ENCODE results near the gene CTPS2.

CTPS2 gene

DNA sequence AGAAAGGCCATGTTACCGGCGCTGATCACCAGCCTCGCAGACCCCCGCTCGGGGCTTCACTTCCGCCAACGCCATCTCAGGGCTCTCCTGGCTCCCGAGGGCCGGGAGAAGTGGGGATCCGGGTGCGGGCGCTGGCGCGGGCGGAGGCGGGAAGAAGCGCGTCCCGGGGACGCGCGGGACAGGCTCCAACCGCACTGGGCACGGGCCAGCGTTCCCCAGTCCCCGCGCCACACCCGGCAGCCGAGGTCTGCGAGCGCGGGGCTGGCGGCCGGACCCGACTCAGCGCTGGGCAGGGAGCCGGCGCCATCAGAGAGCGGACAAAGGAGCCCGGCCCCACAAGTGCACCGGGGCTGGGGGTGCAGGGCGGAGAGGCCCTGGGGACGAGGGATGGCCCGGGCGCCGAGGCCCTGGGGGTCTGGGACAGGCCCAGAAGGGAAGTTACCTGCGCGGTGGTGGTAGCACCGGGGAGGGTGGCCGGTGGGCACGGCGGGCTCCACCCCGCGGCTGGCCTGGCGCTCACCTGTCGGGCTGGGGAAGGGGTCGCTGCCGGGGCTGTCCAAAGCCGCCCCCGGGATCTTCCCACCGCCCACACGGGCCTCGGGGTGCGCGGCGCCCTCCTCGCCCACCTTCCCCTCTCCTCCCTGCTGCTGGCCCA, 449 bp downstream of the CTPS2 start:
- DNase-seq: no peak

DNA sequence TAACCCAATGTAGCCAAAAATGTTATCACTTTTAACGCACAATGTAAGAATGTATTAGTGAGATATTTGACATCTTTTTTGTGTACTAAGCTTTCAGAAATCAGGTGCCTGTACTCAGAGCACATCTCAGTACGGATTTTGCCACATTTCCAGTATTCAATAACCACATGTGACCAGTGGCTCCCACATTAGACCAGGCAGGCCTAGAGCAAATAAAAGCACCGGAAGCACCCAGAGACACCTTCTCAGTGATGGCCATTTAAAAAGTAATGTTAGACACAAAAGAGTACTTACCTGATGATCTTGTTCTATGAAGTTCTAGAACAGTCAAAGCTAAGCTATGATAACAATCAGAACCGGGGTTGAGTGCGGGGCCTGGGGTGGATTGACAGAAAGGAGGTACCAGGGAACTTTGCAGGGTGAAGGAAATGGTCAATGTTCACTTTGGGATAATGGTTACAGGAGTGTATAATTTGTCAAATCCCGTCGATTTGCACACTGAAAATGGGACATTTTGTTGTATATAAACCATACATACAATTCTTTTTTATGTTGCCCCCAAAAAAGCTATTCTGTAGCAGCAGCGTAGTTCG, 1.2 kb downstream of the CTPS2 start:
- no peak for DNase-seq

DNA sequence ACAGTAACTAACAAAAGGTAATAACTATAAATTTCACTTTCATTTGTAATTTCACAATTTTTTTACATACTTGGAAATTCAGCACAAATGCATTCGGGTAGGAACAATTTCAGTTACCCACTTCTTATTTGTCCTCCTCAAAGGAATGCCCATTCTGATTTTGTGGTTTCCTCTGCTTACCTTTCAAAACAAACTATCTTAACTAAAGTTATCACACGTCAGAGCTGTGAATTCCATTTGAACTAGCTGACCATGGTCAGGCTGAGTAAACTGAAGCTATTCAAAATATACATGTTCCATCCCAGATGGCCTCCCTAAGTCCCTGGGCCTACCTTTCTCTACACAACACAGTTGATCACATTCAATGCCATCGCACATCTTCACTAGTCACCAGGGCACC, 4.5 kb downstream of the CTPS2 start:
- DNase-seq: no peak

DNA sequence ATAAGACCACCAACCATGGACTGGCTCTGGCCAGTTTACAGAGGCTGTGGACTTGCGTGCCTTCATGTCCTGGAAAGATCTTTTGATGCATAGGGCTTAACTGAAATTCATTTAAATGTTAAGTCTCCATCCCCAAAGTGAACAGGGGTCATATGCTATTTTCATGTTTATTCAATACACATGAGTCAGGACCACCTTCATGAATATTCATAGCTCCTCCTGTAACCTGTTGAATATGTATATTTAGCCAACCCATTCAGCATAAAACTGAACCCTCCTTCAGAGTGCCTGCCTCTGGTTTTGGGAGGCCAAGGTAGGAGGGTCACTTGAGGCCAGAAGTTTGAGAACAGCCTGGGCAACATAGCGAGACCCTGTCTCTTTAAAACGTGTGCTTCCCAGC, 7.1 kb downstream of the CTPS2 start:
- no peak for DNase-seq

DNA sequence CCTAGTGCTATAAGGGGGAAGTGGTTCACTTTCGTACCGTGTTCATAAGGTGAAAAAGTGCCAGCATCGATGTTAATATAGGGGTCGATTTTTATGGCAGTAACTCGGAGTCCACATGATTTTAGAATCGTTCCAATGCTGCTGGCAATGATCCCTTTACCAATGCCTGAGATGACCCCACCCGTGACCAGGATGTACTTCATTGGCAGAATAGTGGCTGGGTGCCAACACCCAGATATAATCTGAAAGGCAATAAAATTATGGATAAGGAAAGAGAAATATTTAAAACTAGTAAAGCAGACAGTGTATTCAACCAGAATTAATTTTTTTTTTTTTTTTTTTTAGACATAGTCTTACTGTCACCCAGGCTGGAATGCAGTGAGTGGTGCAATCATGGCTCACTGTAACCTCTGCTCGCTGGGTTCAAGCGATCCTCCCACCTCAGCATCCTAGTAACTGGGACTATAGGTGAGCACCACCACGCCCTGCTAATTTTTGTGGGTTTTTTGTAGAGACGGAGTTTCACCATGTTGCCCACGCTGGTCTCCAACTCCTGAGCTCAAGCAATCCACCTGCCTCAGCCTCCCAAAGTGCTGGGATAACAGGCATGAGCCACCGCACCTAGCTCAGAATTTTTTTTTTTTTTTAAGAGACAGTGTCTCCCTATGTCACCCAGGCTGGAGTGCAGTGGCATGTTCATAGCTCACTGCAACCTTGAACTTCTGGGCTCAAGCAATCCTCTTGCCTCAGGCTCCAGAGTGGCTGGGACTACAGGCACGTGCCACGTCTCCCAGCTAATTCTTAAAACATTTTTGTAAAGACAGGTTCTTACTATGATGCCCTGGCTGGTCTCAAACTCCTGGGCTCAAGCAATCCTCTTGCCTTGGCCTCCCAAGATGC, 9.5 kb downstream of the CTPS2 start:
- no peak for DNase-seq

DNA sequence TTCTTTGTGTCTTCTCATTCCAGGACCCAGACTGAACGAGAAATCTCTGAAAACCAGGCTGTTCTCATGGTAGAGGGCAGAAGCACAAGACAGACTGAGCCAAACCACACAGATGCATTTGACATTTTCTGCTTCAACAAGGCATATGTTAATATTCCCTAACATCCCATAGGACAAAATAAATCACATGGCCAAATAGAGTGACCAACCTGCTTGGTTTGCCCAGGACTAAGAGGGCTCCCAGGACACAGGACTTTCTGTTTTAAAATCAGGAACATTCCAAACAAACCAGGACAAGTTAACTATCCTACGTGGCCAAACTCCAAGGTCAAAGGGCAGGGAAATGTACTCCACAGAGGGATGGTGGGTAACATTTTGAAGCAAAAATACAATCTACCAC, 11.7 kb downstream of the CTPS2 start:
- no peak for DNase-seq

DNA sequence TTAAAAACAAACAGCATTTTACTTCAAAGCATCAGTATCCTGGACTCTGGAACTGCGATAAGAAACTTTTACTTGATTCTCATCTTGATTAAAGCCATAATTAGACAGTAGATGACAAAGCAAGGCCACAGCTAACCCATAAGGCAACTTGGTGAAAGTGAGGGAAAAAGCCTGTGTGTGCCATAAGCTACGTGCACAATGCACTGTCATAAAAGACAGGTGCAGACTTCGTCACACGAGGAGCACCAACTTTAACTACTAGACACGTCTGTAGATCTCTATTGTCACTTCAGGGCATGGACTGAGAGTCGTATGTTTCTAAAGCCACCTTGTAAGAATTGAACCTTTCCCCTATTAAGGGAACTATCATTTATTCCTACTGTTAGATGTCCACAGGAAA, 13.1 kb downstream of the CTPS2 start:
- no peak for DNase-seq

DNA sequence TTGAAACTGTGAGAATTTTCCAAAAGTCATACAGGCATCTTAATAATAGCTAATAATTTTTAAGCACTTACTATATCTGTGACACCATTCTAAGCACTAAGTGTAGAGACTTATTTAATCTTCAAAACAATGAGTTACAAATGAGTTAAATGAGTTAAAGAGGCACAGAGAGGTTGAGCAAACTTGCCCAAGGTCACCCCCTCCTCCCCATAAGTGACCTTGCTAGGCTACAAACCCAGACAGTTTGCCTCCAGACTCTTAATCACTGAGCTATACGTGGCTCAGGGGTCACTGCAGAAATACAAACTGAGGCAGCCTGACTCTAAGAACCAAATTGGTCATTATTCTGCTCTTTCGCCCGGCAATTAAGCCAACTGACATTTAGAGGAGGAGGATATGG, 15.5 kb downstream of the CTPS2 start:
- no peak for DNase-seq

DNA sequence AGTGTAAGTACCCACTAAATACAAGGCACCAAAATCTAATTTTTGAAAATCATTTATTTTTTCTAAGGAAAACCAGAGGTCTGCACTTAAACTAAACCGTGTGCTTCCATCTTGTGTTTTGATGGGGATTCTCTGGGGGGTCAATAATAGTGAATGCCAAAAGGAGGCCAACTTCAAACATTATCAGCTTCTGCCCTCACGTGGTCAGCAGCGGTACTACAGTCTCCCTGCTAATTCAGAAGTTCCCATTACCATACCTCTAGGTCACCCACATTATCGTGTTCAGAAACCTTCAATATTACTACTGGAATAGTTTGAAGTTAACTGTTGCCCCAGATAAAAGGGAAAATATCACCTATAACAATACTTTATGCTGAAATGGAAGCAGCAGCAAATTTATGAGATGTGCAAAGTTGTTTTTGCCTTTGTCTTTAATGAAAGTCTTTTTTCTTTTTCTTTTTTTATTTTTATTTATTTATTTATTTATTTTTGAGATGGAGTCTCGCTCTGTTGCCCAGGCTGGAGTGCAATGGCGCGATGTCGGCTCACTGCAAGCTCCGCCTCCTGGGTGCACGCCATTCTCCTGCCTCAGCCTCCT, 17.3 kb downstream of the CTPS2 start:
- peak; percentile 39 for DNase-seq

DNA sequence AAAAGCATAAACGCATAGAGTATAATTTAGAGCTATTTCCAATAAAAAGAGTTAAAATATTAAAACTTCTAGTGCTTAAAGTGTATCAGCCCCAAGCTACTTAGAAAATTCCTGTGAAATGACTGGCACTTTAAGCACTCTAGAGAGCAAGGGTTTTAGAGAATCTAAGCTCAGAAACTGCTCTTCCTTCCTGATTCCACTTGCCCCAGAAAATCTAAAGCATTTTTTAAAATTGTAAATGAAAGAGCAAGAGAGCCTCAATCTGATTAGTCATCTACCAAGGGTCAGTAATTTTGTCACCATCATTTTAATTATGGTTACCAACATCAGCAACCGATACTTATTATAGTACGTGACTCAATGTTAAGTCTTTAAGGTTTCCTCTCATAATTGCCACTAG, 25.0 kb downstream of the CTPS2 start:
- no peak for DNase-seq

DNA sequence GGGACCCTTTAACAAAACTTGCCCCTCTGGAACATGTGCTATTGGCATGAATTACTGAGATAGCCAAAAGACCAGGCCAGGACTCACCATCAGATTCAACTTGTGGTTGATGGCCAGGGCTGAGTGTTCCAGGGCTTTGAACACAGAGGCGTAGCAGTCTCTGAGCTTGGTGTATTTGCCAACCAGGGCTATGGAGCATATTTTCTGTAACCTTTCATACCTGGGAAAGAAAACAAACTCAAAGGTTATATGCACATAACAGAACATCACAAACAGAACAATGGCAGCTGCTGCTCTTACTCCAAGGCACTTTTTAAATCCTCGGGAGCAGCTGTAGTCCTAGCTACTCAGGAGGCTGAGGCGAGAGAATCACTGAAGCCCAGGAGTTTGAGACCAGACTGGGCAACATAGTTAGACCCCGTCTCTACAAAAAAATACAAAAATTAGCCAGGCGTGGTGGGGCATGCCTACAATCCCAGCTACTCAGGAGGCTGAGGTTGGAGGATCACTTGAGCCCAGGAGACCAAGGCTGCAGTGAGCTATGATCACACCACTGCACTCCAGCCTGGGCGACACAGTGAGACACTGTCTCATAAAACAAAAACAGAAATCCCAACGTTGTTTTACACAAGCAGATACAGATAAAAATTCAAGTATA, 29.3 kb downstream of the CTPS2 start:
- DNase-seq: no peak

DNA sequence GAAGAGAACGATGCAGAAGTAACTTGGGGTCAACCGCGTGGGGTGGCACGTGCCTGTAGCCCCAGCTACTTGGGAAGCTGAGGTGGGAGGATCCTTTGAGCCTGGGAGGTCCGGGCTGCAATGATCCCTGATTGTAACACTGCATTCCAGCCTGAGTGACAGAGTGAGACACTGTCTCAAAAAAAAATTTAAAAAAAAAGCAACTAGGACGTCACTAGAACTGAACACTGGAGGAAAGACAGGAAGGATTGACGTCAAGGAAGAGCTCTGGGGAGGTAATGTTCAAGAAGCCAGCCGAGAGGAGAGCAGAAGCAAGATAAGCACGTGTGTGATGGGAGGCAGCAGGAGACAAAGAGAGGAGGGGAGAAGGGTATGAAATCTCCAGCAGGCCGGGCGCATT, 33.8 kb downstream of the CTPS2 start:
- DNase-seq: no peak

DNA sequence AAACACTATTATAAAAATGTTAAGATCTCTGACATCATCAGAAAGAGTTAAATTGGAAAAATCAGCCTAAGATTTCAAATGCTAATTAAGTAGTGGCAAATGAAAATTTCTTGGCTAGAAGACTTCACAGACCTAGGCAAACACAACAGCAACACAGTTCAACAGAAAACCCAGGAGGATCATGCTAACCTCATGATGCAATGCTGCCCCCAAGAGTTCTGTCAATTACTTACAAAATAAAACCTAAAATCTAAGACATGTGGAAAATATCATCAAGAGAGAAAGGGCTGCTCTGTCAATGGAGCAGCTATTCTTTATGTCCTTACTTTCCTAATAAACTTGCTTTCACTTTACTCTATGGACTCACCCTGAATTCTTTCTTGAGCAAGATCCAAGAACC, 41.5 kb downstream of the CTPS2 start:
- peak; percentile 52 for DNase-seq

DNA sequence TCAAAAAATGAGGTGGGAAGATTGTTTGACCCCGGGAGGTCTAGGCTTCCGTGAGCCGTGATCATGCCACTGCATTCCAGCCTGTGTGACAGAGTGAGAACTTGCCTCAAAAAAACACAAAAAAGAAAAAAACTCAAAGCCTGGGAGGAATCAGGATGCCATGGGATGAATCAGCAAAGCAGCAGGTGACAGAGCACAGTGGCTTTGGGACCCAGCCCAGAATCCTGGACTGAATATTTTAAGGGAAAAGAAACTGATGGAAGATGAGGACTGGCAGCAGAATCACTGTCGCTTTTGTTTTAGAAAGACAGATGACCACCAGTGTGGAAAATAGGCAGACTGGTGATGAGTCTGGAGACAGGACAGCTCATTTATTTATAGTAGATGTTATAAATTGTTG, 45.9 kb downstream of the CTPS2 start:
- no peak for DNase-seq

DNA sequence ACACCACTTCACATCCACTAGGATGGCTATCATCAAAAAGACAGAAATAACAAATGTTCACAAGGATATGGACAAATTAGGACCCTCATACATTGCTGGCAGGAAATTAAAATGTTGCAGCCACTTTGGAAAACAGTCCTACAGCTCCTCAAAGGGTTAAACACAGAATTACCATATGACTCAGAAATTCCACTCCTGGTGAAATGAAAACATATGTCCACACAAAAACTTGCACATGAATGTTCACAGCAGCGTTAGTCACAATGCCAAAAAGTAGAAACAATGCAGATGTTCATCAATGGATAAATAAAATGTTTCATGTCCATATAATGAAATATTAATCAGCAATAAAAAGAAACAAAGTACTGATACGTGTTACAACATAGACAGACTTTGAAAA, 47.4 kb downstream of the CTPS2 start:
- no peak for DNase-seq

DNA sequence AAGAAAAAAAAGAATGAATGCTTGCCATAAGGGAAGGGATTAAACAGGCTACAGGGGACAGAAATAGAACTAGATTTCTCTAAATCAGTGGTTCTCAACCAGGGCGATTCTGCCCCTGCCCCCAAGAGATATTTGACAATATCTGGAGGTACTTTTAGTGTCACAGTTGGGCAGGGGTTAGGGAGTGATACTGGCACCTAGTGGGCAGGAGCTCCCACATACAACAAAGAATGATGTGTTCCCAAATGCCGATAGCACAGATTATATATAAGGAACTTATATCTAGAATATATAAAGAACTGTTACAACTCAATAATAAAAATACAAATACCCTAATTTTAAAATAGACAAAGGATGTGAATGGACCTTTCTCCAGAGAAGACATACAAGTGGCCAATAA, 47.8 kb downstream of the CTPS2 start:
- DNase-seq: no peak

DNA sequence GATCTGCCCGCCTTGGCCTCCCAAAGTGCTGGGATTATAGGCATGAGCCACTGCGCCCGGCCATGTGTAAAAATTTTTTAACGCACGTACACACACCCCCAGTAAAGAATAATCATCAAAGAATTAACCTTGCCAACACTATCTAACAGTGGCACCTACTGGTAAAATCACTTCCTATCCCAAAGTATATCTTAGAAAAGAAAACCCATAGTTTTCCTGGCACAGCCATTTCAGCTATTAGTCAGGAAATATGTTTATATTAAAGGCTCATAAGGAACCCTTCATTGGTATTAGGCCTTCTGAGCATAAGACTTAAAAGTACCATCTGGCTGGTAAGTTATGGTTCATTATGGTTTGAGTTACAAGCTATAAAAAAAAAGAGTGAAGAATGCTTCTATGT, 48.4 kb downstream of the CTPS2 start:
- no peak for DNase-seq

DNA sequence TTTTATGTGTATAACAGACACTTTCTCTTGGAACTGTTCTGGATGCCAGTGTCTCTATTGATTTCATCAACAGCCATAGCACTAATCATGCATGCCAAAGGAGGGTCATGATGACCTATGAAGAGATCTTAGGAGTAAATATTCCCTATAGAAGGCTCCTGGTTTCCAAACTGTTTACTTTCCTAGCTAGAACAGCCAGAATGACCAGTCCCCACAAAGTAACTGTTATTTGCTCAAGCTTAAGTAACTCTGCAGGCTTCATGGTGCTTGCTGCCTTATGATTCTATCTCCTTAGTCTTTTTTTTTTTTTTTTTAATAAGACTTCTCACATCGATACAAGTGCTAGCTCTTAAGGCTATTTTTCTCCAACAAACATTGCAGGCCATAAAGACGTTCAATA, 50.1 kb downstream of the CTPS2 start:
- DNase-seq: no peak

DNA sequence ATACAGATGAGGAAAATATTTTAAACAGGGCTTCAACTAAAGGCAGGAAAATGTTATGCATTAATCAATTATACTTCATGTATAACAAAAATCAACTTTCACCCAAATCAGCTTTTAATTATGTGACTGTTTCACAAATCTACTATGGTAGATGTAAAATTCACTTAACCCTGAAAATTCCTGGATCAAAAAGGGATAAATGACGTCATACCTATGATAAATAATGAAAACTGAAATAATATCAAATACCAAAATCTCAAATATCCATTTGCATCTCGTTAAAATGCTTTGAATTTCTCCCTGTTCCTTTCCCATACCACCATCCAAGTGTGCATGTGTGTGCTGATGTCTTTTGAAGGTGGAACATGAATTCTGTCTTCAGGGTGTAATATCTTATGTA, 51.0 kb downstream of the CTPS2 start:
- DNase-seq: no peak

DNA sequence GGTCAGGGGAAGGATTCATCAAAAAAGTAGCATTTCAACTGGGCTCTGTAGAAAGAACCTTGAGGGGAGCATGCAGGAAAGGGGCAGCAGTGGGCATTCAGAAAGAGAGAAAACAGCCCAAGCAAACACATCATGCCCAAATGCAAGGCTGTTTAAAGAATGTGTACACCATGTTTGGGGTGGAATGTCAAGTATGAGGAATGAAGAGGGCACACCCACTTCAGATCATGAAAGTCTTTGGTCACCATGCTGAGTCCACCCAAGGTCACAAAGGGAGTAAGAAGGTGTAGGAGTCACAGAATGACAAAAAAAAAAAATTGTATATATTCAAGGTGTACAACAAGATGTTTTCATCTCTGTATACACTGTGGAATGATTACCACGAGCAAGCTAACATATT, 53.1 kb downstream of the CTPS2 start:
- DNase-seq: no peak

DNA sequence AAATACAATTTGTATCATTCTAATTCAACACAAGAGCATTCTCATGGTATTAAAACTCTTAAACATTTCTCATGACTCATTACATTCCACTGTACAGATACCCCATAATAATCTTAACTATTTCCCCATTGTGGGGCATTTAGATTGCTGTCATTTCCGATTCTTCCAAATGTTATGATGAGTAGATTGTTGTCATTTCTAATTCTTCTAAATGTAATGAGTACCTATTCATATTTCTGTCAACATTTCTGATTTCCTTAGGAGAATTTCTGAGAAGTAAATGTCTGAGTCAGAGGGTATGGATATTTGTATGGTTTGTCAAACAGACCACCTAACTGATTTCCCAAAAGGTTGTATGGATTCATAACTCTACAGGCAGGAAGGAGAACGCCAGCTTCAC, 54.2 kb downstream of the CTPS2 start:
- no peak for DNase-seq

DNA sequence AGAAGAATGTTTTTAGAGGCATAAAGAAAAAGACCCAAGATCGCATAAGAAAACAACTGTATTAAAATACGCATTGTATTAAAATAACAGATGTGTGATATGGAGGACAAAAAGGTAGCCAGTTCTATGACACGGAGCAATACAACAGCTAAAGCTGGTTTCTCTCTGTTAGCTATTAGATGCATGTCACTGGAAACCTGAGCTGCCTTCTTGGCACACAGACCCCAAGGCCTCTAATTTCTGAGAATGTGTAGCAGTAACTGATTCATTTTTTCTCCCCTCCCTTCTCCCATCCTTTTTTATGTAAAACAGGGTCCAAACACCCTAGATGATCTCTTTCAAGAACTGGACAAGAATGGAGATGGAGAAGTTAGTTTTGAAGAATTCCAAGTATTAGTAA, 58.4 kb downstream of the CTPS2 start:
- no peak for DNase-seq

DNA sequence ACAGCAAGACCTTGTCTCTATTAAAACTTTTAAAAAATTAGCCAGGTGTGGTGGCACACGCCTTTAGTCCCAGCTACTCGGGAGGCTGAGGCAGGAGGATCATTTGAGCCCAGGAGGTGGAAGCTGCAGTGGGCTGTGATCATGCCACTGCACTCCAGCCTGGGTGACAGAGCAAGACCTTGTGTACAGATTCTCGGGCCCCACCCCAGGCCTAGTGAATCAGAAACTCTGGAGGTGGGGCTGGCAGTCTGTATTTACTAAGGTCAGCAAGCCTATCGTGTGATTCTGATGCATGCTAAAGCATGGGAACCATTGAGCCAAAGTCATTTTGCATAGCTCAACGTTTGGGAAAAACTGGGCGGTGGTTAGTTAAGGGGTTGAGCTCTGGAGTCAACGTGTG, 59.0 kb downstream of the CTPS2 start:
- DNase-seq: no peak

All from NCI-H2227 treated with DMSO at 0.1 percent for 48 hours (cell line).